ENCODE measurements around the gene NXPE3.
A peak's percentile ranks its signal among the peaks of the same experiment; 100 is the strongest.
"Not testable (repeated sequence)": the region's sequence is repeated elsewhere in the genome, so short reads cannot be mapped to it uniquely, and the experiment has no call there.

NXPE3 gene

DNA sequence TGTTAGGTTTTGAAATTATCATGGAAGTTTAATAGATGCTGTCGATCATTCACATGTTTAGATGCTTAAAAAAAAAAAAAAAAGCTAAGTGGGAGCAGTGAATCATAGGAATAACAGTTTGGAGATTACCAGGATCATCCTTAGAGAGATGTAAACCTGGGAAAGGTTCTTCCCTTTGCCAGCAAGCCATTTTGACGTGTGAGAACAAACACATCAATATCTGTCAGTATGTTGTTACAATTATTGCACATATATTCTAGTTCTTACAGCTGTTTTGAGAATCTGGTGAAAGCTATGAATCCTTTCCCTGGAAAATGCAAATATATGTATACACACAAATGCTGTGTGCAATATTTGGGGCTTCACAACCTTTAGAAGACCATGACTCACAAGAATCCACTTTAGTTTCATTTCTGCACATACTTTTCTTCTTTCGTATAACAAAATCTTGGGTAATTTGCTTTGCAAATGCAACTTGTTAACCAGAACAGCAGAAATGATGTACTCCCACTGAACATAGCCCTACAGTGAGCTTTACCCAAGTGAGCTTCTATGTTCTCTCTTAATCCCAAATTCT is 82.3 kb downstream of the NXPE3 start:
- H2BK12ac ChIP-seq (ENCODE audit: low read length in 2 of 2): no peak overlapping the region
- WGBS: 82% methylated on average over 2 of the region's 3 CpGs
- H2AFZ ChIP-seq (ENCODE audit: low read depth, low read length): no peak overlapping the region
- no peak overlapping the region for H3K14ac ChIP-seq (ENCODE audit: low read length in 2 of 2)
- H2BK15ac ChIP-seq (ENCODE audit: low read depth, poor library complexity, severe bottlenecking): no peak overlapping the region
- H3K9me3 ChIP-seq (ENCODE audit: control insufficient read depth, low read length): no peaks in the 10 kb centered on the region
- H3K4me1 ChIP-seq (ENCODE audit: control insufficient read depth, insufficient read depth, low read depth, low read length): peaks cover 5% of the 10 kb centered on the region
- H3K4me2 ChIP-seq (ENCODE audit: low read length, poor library complexity, severe bottlenecking): no peak overlapping the region
- no peaks in the 10 kb centered on the region for H3K27me3 ChIP-seq (ENCODE audit: control insufficient read depth in 1 of 2, insufficient read depth in 1 of 2, low read length in 2 of 2)
- no peak overlapping the region for H2BK120ac ChIP-seq (ENCODE audit: low read depth, low read length)
- H3K36me3 ChIP-seq (ENCODE audit: control insufficient read depth in 1 of 2, insufficient read depth in 2 of 2, low read depth in 1 of 2, low read length in 2 of 2): peaks cover 10 to 59% of the 10 kb centered on the region in 2 experiments
- no peak overlapping the region for H4K8ac ChIP-seq (ENCODE audit: low read length)
- H4K91ac ChIP-seq (ENCODE audit: low read length): no peak overlapping the region
- H3K18ac ChIP-seq (ENCODE audit: low read depth in 1 of 2, low read length in 2 of 2): no peak overlapping the region
- H2BK5ac ChIP-seq (ENCODE audit: low read depth, low read length, poor library complexity, severe bottlenecking): no peak overlapping the region
- H3K9ac ChIP-seq (ENCODE audit: low read length): no peak overlapping the region
- H2AK5ac ChIP-seq (ENCODE audit: low read length, severe bottlenecking): no peak overlapping the region
- peak; percentile 83 for DNase-seq
- H3K4me3 ChIP-seq (ENCODE audit: insufficient read depth in 1 of 2, low read depth in 1 of 2, low read length in 2 of 2): no peak overlapping the region
- peak overlapping the region; percentile 70 for H3K27ac ChIP-seq (ENCODE audit: low read length, poor library complexity, severe bottlenecking)
- no peaks in the 10 kb centered on the region for H3K79me1 ChIP-seq (replicated peaks; ENCODE audit: low read length, poor library complexity, severe bottlenecking)
- H3K23ac ChIP-seq (ENCODE audit: low read length in 2 of 2): no peak overlapping the region
- no peak overlapping the region for H3K4ac ChIP-seq (ENCODE audit: low read depth in 1 of 2, low read length in 2 of 2)

DNA sequence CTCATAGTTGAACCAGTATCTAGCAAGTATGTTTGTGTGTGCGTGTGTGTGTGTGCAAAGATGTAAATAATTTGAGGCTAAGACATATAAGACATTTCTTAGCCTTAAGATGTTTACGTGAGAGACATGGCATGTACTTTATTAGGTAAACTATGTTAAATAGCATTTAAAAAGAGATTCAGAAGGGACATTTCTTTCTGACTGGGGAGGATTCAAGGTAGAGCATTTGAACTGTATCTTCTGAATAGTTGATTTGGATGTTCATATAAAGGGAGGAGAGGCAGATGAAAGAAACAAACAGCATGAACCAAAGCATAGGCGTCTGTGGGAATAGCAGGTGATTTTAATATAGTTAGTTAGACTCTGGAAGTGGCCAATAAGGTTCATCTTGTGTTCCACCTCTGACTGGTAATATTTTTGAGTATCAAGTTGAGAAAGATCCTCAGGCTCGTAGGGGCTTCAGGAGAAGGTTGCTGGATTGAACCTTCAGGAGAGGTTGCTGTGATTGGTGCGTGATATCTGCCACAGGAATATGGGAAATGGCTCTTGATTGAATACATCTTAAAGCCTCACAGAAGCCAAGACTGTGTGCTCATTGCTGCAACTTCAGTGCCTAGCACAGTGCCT is 82.9 kb downstream of the NXPE3 start:
- H3K9ac ChIP-seq (ENCODE audit: low read length): no peak overlapping the region
- H3K4me3 ChIP-seq (ENCODE audit: insufficient read depth in 1 of 2, low read depth in 1 of 2, low read length in 2 of 2): no peak overlapping the region
- H2AFZ ChIP-seq (ENCODE audit: low read depth, low read length): no peak overlapping the region
- no peak overlapping the region for H3K4me2 ChIP-seq (ENCODE audit: low read length, poor library complexity, severe bottlenecking)
- H3K4me1 ChIP-seq (ENCODE audit: control insufficient read depth, insufficient read depth, low read depth, low read length): peaks cover 6% of the 10 kb centered on the region
- H3K14ac ChIP-seq (ENCODE audit: low read length in 2 of 2): no peak overlapping the region
- no peaks in the 10 kb centered on the region for H3K27me3 ChIP-seq (ENCODE audit: control insufficient read depth in 1 of 2, insufficient read depth in 1 of 2, low read length in 2 of 2)
- DNase-seq: peak; percentile 66
- no peak overlapping the region for H3K18ac ChIP-seq (ENCODE audit: low read depth in 1 of 2, low read length in 2 of 2)
- H4K8ac ChIP-seq (ENCODE audit: low read length): no peak overlapping the region
- H2AK5ac ChIP-seq (ENCODE audit: low read length, severe bottlenecking): no peak overlapping the region
- no peak overlapping the region for H2BK15ac ChIP-seq (ENCODE audit: low read depth, poor library complexity, severe bottlenecking)
- H4K91ac ChIP-seq (ENCODE audit: low read length): no peak overlapping the region
- H3K23ac ChIP-seq (ENCODE audit: low read length in 2 of 2): no peak overlapping the region
- H3K4ac ChIP-seq (ENCODE audit: low read depth in 1 of 2, low read length in 2 of 2): no peak overlapping the region
- no peaks in the 10 kb centered on the region for H3K9me3 ChIP-seq (ENCODE audit: control insufficient read depth, low read length)
- WGBS: 86% methylated on average over 5 of the region's 5 CpGs
- H3K79me1 ChIP-seq (replicated peaks; ENCODE audit: low read length, poor library complexity, severe bottlenecking): no peaks in the 10 kb centered on the region
- H2BK5ac ChIP-seq (ENCODE audit: low read depth, low read length, poor library complexity, severe bottlenecking): no peak overlapping the region
- no peak overlapping the region for H2BK12ac ChIP-seq (ENCODE audit: low read length in 2 of 2)
- no peak overlapping the region for H2BK120ac ChIP-seq (ENCODE audit: low read depth, low read length)
- H3K27ac ChIP-seq (ENCODE audit: low read length, poor library complexity, severe bottlenecking): peak overlapping the region; percentile 70
- peaks cover 9 to 53% of the 10 kb centered on the region in 2 experiments for H3K36me3 ChIP-seq (ENCODE audit: control insufficient read depth in 1 of 2, insufficient read depth in 2 of 2, low read depth in 1 of 2, low read length in 2 of 2)

GRCh38 chr3:101862416-101863165 is 83.6 kb downstream of the NXPE3 start:
- no peak overlapping the region for H2AK5ac ChIP-seq (ENCODE audit: low read length, severe bottlenecking)
- H3K4ac ChIP-seq (ENCODE audit: low read depth in 1 of 2, low read length in 2 of 2): no peak overlapping the region
- peaks cover 3% of the 10 kb centered on the region for H3K4me1 ChIP-seq (ENCODE audit: control insufficient read depth, insufficient read depth, low read depth, low read length)
- no peak overlapping the region for H4K8ac ChIP-seq (ENCODE audit: low read length)
- H3K14ac ChIP-seq (ENCODE audit: low read length in 2 of 2): no peak overlapping the region
- H3K36me3 ChIP-seq (ENCODE audit: control insufficient read depth in 1 of 2, insufficient read depth in 2 of 2, low read depth in 1 of 2, low read length in 2 of 2): peaks cover 4 to 46% of the 10 kb centered on the region in 2 experiments
- H2BK12ac ChIP-seq (ENCODE audit: low read length in 2 of 2): no peak overlapping the region
- no peak overlapping the region for H3K4me3 ChIP-seq (ENCODE audit: insufficient read depth in 1 of 2, low read depth in 1 of 2, low read length in 2 of 2)
- no peaks in the 10 kb centered on the region for H3K9me3 ChIP-seq (ENCODE audit: control insufficient read depth, low read length)
- H2BK5ac ChIP-seq (ENCODE audit: low read depth, low read length, poor library complexity, severe bottlenecking): no peak overlapping the region
- no peak overlapping the region for H3K23ac ChIP-seq (ENCODE audit: low read length in 2 of 2)
- H2BK15ac ChIP-seq (ENCODE audit: low read depth, poor library complexity, severe bottlenecking): no peak overlapping the region
- H2BK120ac ChIP-seq (ENCODE audit: low read depth, low read length): no peak overlapping the region
- peak; percentile 63 for DNase-seq
- no peaks in the 10 kb centered on the region for H3K27me3 ChIP-seq (ENCODE audit: control insufficient read depth in 1 of 2, insufficient read depth in 1 of 2, low read length in 2 of 2)
- no peak overlapping the region for H4K91ac ChIP-seq (ENCODE audit: low read length)
- H3K4me2 ChIP-seq (ENCODE audit: low read length, poor library complexity, severe bottlenecking): no peak overlapping the region
- H3K79me1 ChIP-seq (replicated peaks; ENCODE audit: low read length, poor library complexity, severe bottlenecking): no peaks in the 10 kb centered on the region
- peak overlapping the region; percentile 70 for H3K27ac ChIP-seq (ENCODE audit: low read length, poor library complexity, severe bottlenecking)
- H2AFZ ChIP-seq (ENCODE audit: low read depth, low read length): no peak overlapping the region
- 100% methylated on average over 2 of the region's 3 CpGs for WGBS
- H3K9ac ChIP-seq (ENCODE audit: low read length): no peak overlapping the region
- no peak overlapping the region for H3K18ac ChIP-seq (ENCODE audit: low read depth in 1 of 2, low read length in 2 of 2)

- H3K79me1 ChIP-seq (replicated peaks; ENCODE audit: low read length, poor library complexity, severe bottlenecking); H3K23ac ChIP-seq (ENCODE audit: low read length in 2 of 2); H3K27me3 ChIP-seq (ENCODE audit: control insufficient read depth in 1 of 2, insufficient read depth in 1 of 2, low read length in 2 of 2); H3K9ac ChIP-seq (ENCODE audit: low read length); H2BK15ac ChIP-seq (ENCODE audit: low read depth, poor library complexity, severe bottlenecking); H4K91ac ChIP-seq (ENCODE audit: low read length); H3K14ac ChIP-seq (ENCODE audit: low read length in 2 of 2); H2BK120ac ChIP-seq (ENCODE audit: low read depth, low read length); H3K4me1 ChIP-seq (ENCODE audit: control insufficient read depth, insufficient read depth, low read depth, low read length); H3K4me3 ChIP-seq (ENCODE audit: insufficient read depth in 1 of 2, low read depth in 1 of 2, low read length in 2 of 2); H2BK5ac ChIP-seq (ENCODE audit: low read depth, low read length, poor library complexity, severe bottlenecking); H2BK12ac ChIP-seq (ENCODE audit: low read length in 2 of 2); H4K8ac ChIP-seq (ENCODE audit: low read length); H2AK5ac ChIP-seq (ENCODE audit: low read length, severe bottlenecking); H3K4me2 ChIP-seq (ENCODE audit: low read length, poor library complexity, severe bottlenecking); H3K9me3 ChIP-seq (ENCODE audit: control insufficient read depth, low read length); H2AFZ ChIP-seq (ENCODE audit: low read depth, low read length); H3K18ac ChIP-seq (ENCODE audit: low read depth in 1 of 2, low read length in 2 of 2); H3K4ac ChIP-seq (ENCODE audit: low read depth in 1 of 2, low read length in 2 of 2): not testable (repeated sequence)
- WGBS: 96% methylated on average over 5 of the region's 7 CpGs
- peak; percentile 25 for DNase-seq
- Histone ChIP-seq H3K27ac (ENCODE audit: low read length, poor library complexity, severe bottlenecking) (peak overlapping the region; percentile 52), H3K36me3 (ENCODE audit: control insufficient read depth in 1 of 2, insufficient read depth in 2 of 2, low read depth in 1 of 2, low read length in 2 of 2) (peaks cover 4 to 23% of the 10 kb centered on the region in 2 experiments)
These were observed 85.9 kb downstream of the NXPE3 start for GRCh38 chr3:101864926-101865325.
